Liver (tissue), 9 donors: ENCODE measurements around the gene RTP1. TPM values are rescaled to one million over a fixed set of nuclear protein-coding genes. Genes with fewer than 3 reads are reported as not detected.
A peak's percentile ranks its signal among the peaks of the same experiment; 100 is the strongest.
"Not testable (repeated sequence)": the region's sequence is repeated elsewhere in the genome, so short reads cannot be mapped to it uniquely, and the experiment has no call there.

Experiments
- DNase-seq: peaks from one replicate; pipeline ENCODE4 v3.0.0-alpha.2; 2017; ENCODE audit warnings: low spot score
- H3K27ac ChIP-seq, 2 donors: one replicate each; pipeline ENCODE4 v1.7.0; 2013; ENCODE audit warnings: inconsistent platforms in 2 of 2, low read length in 2 of 2, control low read depth in 1 of 2, low read depth in 1 of 2, mild to moderate bottlenecking in 1 of 2
- H3K27me3 ChIP-seq, 4 donors: one replicate each; pipeline versions ENCODE4 v1.6.1 to v1.7.0; 2013; ENCODE audit warnings: low read length in 3 of 4, inconsistent platforms in 1 of 4, mild to moderate bottlenecking in 1 of 4, moderate library complexity in 1 of 4; ENCODE audit not compliant: control insufficient read depth in 4 of 4, insufficient read depth in 4 of 4
- H3K36me3 ChIP-seq, 4 donors: one replicate each; pipeline versions ENCODE4 v1.6.1 to v1.7.0; 2013; ENCODE audit warnings: low read length in 3 of 4, mild to moderate bottlenecking in 3 of 4, low read depth in 1 of 4, moderate library complexity in 1 of 4; ENCODE audit not compliant: control insufficient read depth in 4 of 4, insufficient read depth in 3 of 4
- H3K4me1 ChIP-seq, 4 donors: one replicate each; pipeline versions ENCODE4 v1.6.1 to v1.7.0; 2013; ENCODE audit warnings: low read length in 3 of 4, mild to moderate bottlenecking in 3 of 4, moderate library complexity in 1 of 4; ENCODE audit not compliant: control insufficient read depth in 4 of 4, insufficient read depth in 4 of 4
- H3K4me3 ChIP-seq, 3 donors: one replicate each; pipeline versions ENCODE4 v1.6.1 to v1.7.0; 2013; ENCODE audit warnings: low read length in 3 of 3, control low read depth in 1 of 3, low read depth in 1 of 3, mild to moderate bottlenecking in 1 of 3
- H3K9ac ChIP-seq, 2 donors: one replicate each; pipeline ENCODE4 v1.7.0; 2013; ENCODE audit warnings: low read length in 2 of 2, mild to moderate bottlenecking in 2 of 2, moderate library complexity in 2 of 2, control low read depth in 1 of 2, low read depth in 1 of 2
- H3K9me3 ChIP-seq, 4 donors: one replicate each; pipeline versions ENCODE4 v1.6.1 to v1.7.0; 2013; ENCODE audit warnings: low read length in 3 of 4; ENCODE audit not compliant: control insufficient read depth in 4 of 4
- ATF3 ChIP-seq: IDR thresholded peaks from 2 replicates; pipeline ENCODE4 v1.6.1; 2016; ENCODE audit warnings: antibody characterized with exemption
- CTCF ChIP-seq: fragments of 150-350 bp; IDR thresholded peaks from 2 replicates; pipeline ENCODE4 v1.5.1; 2017; ENCODE audit warnings: improper control_type of control experiment, low read depth, low read length; ENCODE audit not compliant: missing input control
- EGR1 ChIP-seq, 2 donors: IDR thresholded peaks; 2 replicates each; pipeline ENCODE4 v1.6.1; 2016 to 2018; ENCODE audit warnings: antibody characterized with exemption in 2 of 2, low read depth in 2 of 2
- FOXA2 ChIP-seq: IDR thresholded peaks from 2 replicates; pipeline ENCODE4 v1.6.1; 2016; ENCODE audit warnings: antibody characterized with exemption
- GABPA ChIP-seq, 2 donors: IDR thresholded peaks in 1 of 2; conservative IDR thresholded peaks in 1 of 2; 2 replicates each; pipeline ENCODE4 v1.6.1; 2016; ENCODE audit warnings: antibody characterized with exemption in 2 of 2, mild to moderate bottlenecking in 1 of 2, moderate library complexity in 1 of 2
- HNF4A ChIP-seq, 2 donors: conservative IDR thresholded peaks; 2 replicates each; pipeline ENCODE4 v1.6.1; 2016; ENCODE audit warnings: antibody characterized with exemption in 2 of 2, mild to moderate bottlenecking in 2 of 2
- NR2F2 ChIP-seq: IDR thresholded peaks from 2 replicates; pipeline ENCODE4 v1.6.1; 2016; ENCODE audit warnings: antibody characterized with exemption
- RAD21 ChIP-seq, 2 donors: IDR thresholded peaks; 2 replicates each; pipeline ENCODE4 v1.6.1; 2016; ENCODE audit warnings: antibody characterized with exemption in 2 of 2, mild to moderate bottlenecking in 2 of 2
- RXRA ChIP-seq, 2 donors: IDR thresholded peaks; 2 replicates each; pipeline ENCODE4 v1.6.1; 2017 to 2018; ENCODE audit warnings: antibody characterized with exemption in 2 of 2, mild to moderate bottlenecking in 1 of 2
- WGBS: extraction: QIAGEN DNeasy Blood & Tissue Kit; methylation state at CpG from one replicate; pipeline ENCODE4 v1.1.7; 2013; 5-methylcytosine and 5-hydroxymethylcytosine counted together
- polyA plus RNA-seq, 2 donors: library from polyadenylated mRNA; stranded (reverse) in 1 of 2; unstranded in 1 of 2; fragments of 200-250 nt in 1 of 2; fragments of >200 nt in 1 of 2; fragmentation: Nextera tagmentation in 1 of 2; extraction: Ambion mirVana in 1 of 2; gene quantifications; one replicate each; pipeline versions ENCODE4 v1.2.1 to v1.2.3, GENCODE V29; 2013 to 2015
- total RNA-seq, 2 donors: library from RNA; depleted of rRNA; stranded (reverse); fragments of >200 nt; gene quantifications; one replicate each; pipeline ENCODE4 v1.2.3, GENCODE V29; 2014
- donor health status: healthy.
- donor health status: healthy.
- donor health status: healthy.
- donor health status: healthy.
- donor health status: healthy.

RTP1 gene
- total and polyA plus RNA-seq, 4 donors: not detected

GRCh38 chr3:187169231-187169960 lies 27.9 kb upstream of the RTP1 start:
- H3K27ac ChIP-seq: no peak overlapping the region
- H3K27me3 ChIP-seq: no peaks in the 10 kb centered on the region
- no peaks in the 10 kb centered on the region for H3K9me3 ChIP-seq
- WGBS: 40% methylated on average over 2 of the region's 2 CpGs
- no peaks in the 10 kb centered on the region for H3K36me3 ChIP-seq
- peaks cover 1 to 16% (median 6%) of the 10 kb centered on the region in 4 donors for H3K4me1 ChIP-seq
- DNase-seq: no peak
- H3K9ac ChIP-seq: no peak overlapping the region
- TF ChIP-seq EGR1 (IDR thresholded peaks at IDR 0.05; ENCODE audit: low read depth in 2 of 2) (no peak), CTCF (no peak), RXRA (IDR thresholded peaks at IDR 0.05) (peak in 1 of 2 donors; percentile 19), HNF4A (conservative IDR thresholded peaks at IDR 0.05) (peak in 1 of 2 donors; percentile 29), ATF3 (no peak), GABPA (IDR thresholded peaks at IDR 0.05 in 1 of 2, conservative IDR thresholded peaks at IDR 0.05 in 1 of 2) (no peak), NR2F2 (no peak), FOXA2 (no peak), RAD21 (IDR thresholded peaks at IDR 0.05) (peak in 1 of 2 donors; percentile 9)
- H3K4me3 ChIP-seq: no peak overlapping the region

- not testable (repeated sequence) for H3K9ac ChIP-seq, H3K4me3 ChIP-seq, H3K27ac ChIP-seq, H3K27me3 ChIP-seq, H3K9me3 ChIP-seq, H3K36me3 ChIP-seq, DNase-seq
- peaks cover 1 to 16% (median 6%) of the 10 kb centered on the region in 4 donors for H3K4me1 ChIP-seq
- 94% methylated on average over 5 of the region's 5 CpGs for WGBS
Measured at GRCh38 chr3:187170911-187171310, 26.4 kb upstream of the RTP1 start.

GRCh38 chr3:187172929-187173328 lies 24.4 kb upstream of the RTP1 start:
- H3K9me3 ChIP-seq: no peaks in the 10 kb centered on the region
- WGBS: 91% methylated on average over 2 of the region's 2 CpGs
- no peak for TF ChIP-seq CTCF
- DNase-seq: no peak
- H3K4me3 ChIP-seq: peak overlapping the region; percentile 40 to 69 (median 49)
- H3K9ac ChIP-seq: no peak overlapping the region
- H3K4me1 ChIP-seq: peaks cover 1 to 16% (median 6%) of the 10 kb centered on the region in 4 donors
- no peaks in the 10 kb centered on the region for H3K27me3 ChIP-seq
- H3K36me3 ChIP-seq: no peaks in the 10 kb centered on the region
- H3K27ac ChIP-seq: no peak overlapping the region
